Measurements from ENCODE around the gene HOXD10.

The HOXD10 gene

GRCh38 chr2:176131848-176132158, 15.2 kb downstream of the HOXD10 start:
- H3K4me3 ChIP-seq = peak overlapping the region; percentile 48
- no peak for TF ChIP-seq CTCF (IDR thresholded peaks at IDR 0.05)
- H3K27ac ChIP-seq = no peak overlapping the region
- DNase-seq (ENCODE audit: low spot score) = no peak

DNA sequence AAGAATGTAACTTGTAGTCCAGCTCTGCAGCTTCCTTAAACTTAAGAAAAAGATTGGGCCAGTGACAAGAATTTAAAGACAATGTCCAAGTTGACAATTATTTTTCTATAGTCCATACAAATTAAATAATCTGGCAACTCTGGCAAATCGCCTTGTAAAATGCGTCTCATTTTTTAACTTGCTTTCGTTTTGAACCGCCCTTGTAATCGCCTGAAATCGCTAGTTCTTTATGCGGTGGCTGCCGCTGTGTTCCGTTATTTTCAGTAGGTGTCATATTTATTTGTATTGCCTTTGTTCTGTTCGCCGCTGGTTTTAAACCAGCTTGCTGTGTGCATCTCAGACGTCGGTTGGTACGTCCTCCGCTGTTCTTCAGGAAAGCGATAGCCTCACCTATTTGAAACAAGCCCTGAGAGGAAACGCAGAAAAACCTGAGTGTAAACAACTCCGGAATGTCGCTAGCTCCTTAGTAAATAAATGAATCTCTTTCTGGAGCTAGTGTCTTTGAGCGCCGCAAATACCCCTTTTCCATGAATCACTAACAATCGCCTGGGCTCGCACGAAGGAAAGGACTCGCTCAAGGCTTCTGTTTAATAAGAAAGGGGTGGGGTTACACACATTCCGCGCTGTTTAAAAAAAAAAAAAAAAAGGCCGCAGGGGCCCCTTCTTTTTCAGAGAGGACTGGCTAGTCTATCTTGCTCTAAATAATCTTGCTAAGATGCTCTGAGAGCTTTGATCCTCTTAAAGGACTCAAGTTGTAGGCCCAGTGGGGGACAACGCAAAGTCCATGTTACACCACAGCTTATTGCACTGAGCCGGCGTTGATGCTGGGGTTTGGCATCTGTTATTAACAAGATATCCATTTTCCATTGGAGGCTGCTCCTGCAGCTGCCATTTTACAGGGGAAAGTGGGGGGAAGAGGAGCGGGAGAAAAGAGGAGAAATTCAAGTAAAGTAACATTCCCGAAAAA, 15.9 kb downstream of the HOXD10 start:
- TF ChIP-seq CTCF (IDR thresholded peaks at IDR 0.05) = no peak
- peak overlapping the region; percentile 48 for H3K4me3 ChIP-seq
- no peak for DNase-seq (ENCODE audit: low spot score)
- no peak overlapping the region for H3K27ac ChIP-seq

DNA sequence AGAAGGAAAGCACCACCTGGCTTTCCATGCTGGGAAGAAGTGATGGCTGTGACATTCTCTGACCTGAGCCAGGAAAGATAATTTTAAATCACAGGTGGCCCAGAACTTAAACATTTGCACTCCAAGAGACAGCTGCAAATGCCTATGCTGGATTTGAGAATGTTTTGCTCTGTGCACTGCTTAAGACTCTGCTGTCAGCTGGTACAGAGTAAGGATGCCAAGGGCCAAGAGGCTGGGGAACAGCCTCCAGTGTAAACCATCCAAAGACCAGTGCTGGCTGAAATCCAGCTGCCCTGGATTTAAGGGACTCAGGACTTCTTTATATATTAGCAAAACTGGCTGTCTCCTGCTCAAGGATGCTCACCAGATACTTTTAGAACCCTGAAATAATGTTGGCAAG, 16.8 kb downstream of the HOXD10 start:
- TF ChIP-seq CTCF (IDR thresholded peaks at IDR 0.05) = no peak
- no peak overlapping the region for H3K4me3 ChIP-seq
- no peak overlapping the region for H3K27ac ChIP-seq
- no peak for DNase-seq (ENCODE audit: low spot score)

GRCh38 chr2:176134035-176134434, 17.5 kb downstream of the HOXD10 start:
- no peak for DNase-seq (ENCODE audit: low spot score)
- Histone ChIP-seq H3K4me3 (no peak overlapping the region), H3K27ac (peak overlapping the region in 1 of 2 donors; percentile 5)
- no peak for TF ChIP-seq CTCF (IDR thresholded peaks at IDR 0.05)

DNA sequence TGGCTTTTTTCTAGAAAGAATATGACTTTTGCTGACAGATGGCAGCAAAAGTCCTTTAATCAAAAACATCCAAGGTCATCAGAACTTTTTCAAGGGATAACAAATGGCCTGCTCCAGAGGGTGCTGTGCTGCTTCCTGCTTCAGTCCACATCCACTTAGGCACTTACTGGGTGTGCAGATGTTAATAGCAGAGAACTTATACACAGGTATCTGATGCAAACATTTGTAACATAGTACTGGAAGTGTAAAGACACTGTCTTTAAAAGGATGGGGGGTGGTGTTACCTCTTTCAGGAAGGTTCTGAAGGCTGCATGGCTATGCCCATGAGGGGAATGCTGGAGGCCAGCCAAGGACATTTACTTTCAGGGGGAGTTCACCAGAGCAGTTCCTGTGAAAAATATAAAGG, 18.5 kb downstream of the HOXD10 start:
- Histone ChIP-seq H3K27ac (peak overlapping the region in 1 of 2 donors; percentile 77), H3K4me3 (no peak overlapping the region)
- no peak for TF ChIP-seq CTCF (IDR thresholded peaks at IDR 0.05)
- DNase-seq (ENCODE audit: low spot score) = no peak

DNA sequence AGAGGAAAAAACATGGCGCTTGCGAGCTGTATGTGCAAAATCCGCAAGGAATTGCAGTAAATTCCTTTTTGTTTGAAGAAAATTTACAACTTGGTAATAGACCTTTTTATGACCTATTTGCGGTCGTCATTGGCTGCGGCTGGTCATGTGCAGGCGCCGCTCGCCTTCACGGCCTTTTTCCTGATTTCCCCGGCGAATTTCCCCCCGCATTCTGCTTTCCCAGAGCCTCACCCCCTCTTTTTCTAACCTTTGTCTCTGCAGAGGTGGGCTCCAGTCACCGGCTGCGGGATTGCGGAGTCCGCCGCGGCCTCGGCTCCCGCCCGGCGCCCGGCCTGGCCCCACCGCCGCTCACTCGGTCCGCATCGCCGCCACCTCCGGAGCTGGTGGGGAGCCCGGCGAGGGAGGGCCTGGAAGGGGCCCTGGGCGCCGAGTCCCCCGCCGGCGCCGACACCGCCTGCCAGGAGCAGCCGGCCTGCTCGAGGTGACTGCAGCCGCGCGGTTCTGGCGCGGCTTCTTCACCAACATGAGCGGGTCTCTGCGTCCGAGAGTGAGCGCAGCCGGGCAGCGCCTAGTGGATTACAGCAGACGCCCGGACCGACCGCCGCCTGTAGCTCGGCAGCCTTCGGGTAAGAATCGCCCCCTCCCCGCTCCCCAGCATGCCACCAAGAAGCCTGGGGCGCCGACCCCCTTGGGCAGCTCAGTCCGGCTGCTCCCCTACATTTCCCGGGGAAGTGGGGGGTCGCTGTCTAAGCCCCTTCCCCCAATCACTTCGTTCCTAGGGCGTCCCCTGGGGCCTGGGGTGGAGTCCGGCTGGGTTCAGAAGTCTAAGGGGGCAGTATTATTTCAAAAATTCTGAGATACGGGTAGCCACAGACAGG, 20.0 kb downstream of the HOXD10 start:
- no peak for DNase-seq (ENCODE audit: low spot score)
- H3K4me3 ChIP-seq = peak overlapping the region; percentile 76
- H3K27ac ChIP-seq = peak overlapping the region; percentile 2 to 77
- no peak for TF ChIP-seq CTCF (IDR thresholded peaks at IDR 0.05)
